ENCODE results near the gene PDE4B. TPM values are rescaled to one million over a fixed set of nuclear protein-coding genes. Genes with fewer than 3 reads are reported as not detected.

PDE4B gene
- total RNA-seq, 1 donor from 2014 or later, result 1.2 TPM

GRCh38 chr1:65994223-65994622 lies 201.5 kb downstream of the PDE4B start:
- H3K27ac Mint-ChIP-seq, result peak overlapping the region; percentile 51
- no peak for DNase-seq (ENCODE audit: low spot score)
- no peaks in the 10 kb centered on the region for H3K27me3 Mint-ChIP-seq (ENCODE audit: insufficient read depth, low read depth)
- no peaks in the 10 kb centered on the region for H3K36me3 Mint-ChIP-seq
- H4K20me1 ChIP-seq (ENCODE audit: low read depth), result no peaks in the 10 kb centered on the region
- H3K4me1 ChIP-seq, result no peaks in the 10 kb centered on the region
- no peak overlapping the region for H3K9ac ChIP-seq
- H3K9me3 Mint-ChIP-seq, result no peaks in the 10 kb centered on the region
- H3K27ac ChIP-seq, result no peak overlapping the region
- H3K4me3 Mint-ChIP-seq, result peak overlapping the region; percentile 92
- no peaks in the 10 kb centered on the region for H3K36me3 ChIP-seq
- no peak overlapping the region for H3K4me2 ChIP-seq
- H3F3A ChIP-seq (ENCODE audit: low read depth), result no peaks in the 10 kb centered on the region
- H3K4me1 Mint-ChIP-seq, result peaks cover 22% of the 10 kb centered on the region
- no peaks in the 10 kb centered on the region for H3K9me3 ChIP-seq (ENCODE audit: low read depth)
- no peak overlapping the region for H2AFZ ChIP-seq (replicated peaks)
- no peak overlapping the region for H3K4me3 ChIP-seq
- no peak for TF ChIP-seq EZH2 (IDR thresholded peaks at IDR 0.05)
- no peak for TF ChIP-seq EZH2phosphoT487 (IDR thresholded peaks at IDR 0.05)
- TF ChIP-seq CTCF (IDR thresholded peaks at IDR 0.05), result no peak
- H3K79me2 ChIP-seq (ENCODE audit: low read depth), result no peaks in the 10 kb centered on the region
- H3K27me3 ChIP-seq, result peaks cover 6% of the 10 kb centered on the region

- Histone ChIP-seq H4K20me1 (ENCODE audit: low read depth) (no peaks in the 10 kb centered on the region), H3K9ac (no peak overlapping the region), H3K4me2 (no peak overlapping the region), H3F3A (ENCODE audit: low read depth) (no peaks in the 10 kb centered on the region), H3K4me3 (no peak overlapping the region), H3K27me3 (peaks cover 10% of the 10 kb centered on the region), H3K27ac (no peak overlapping the region), H3K79me2 (ENCODE audit: low read depth) (no peaks in the 10 kb centered on the region), H2AFZ (replicated peaks) (no peak overlapping the region), H3K4me1 (no peaks in the 10 kb centered on the region), H3K36me3 (no peaks in the 10 kb centered on the region), H3K9me3 (ENCODE audit: low read depth) (no peaks in the 10 kb centered on the region)
- Mint-ChIP-seq H3K9me3 (no peaks in the 10 kb centered on the region), H3K4me3 (peak overlapping the region; percentile 92), H3K27ac (no peak overlapping the region), H3K27me3 (ENCODE audit: insufficient read depth, low read depth) (no peaks in the 10 kb centered on the region), H3K4me1 (peaks cover 22% of the 10 kb centered on the region), H3K36me3 (no peaks in the 10 kb centered on the region)
- DNase-seq (ENCODE audit: low spot score), result no peak
- no peak for TF ChIP-seq EZH2phosphoT487 (IDR thresholded peaks at IDR 0.05)
These were observed 202.6 kb downstream of the PDE4B start for GRCh38 chr1:65995336-65995735.

GRCh38 chr1:65995928-65996327 lies 203.2 kb downstream of the PDE4B start:
- H3K4me1 ChIP-seq, result no peaks in the 10 kb centered on the region
- H3F3A ChIP-seq (ENCODE audit: low read depth), result no peaks in the 10 kb centered on the region
- peak overlapping the region; percentile 92 for H3K4me3 Mint-ChIP-seq
- H3K36me3 Mint-ChIP-seq, result no peaks in the 10 kb centered on the region
- no peak overlapping the region for H3K4me2 ChIP-seq
- no peak overlapping the region for H2AFZ ChIP-seq (replicated peaks)
- no peaks in the 10 kb centered on the region for H3K79me2 ChIP-seq (ENCODE audit: low read depth)
- H3K27ac ChIP-seq, result no peak overlapping the region
- TF ChIP-seq EZH2 (IDR thresholded peaks at IDR 0.05), result no peak
- no peak for TF ChIP-seq CTCF (IDR thresholded peaks at IDR 0.05)
- no peak for TF ChIP-seq EZH2phosphoT487 (IDR thresholded peaks at IDR 0.05)
- no peaks in the 10 kb centered on the region for H4K20me1 ChIP-seq (ENCODE audit: low read depth)
- H3K9ac ChIP-seq, result no peak overlapping the region
- H3K27ac Mint-ChIP-seq, result no peak overlapping the region
- H3K9me3 ChIP-seq (ENCODE audit: low read depth), result no peaks in the 10 kb centered on the region
- no peaks in the 10 kb centered on the region for H3K27me3 Mint-ChIP-seq (ENCODE audit: insufficient read depth, low read depth)
- H3K4me1 Mint-ChIP-seq, result peaks cover 22% of the 10 kb centered on the region
- H3K4me3 ChIP-seq, result no peak overlapping the region
- DNase-seq (ENCODE audit: low spot score), result no peak
- H3K9me3 Mint-ChIP-seq, result no peaks in the 10 kb centered on the region
- no peaks in the 10 kb centered on the region for H3K36me3 ChIP-seq
- H3K27me3 ChIP-seq, result peaks cover 16% of the 10 kb centered on the region

- no peaks in the 10 kb centered on the region for H3K27me3 Mint-ChIP-seq (ENCODE audit: insufficient read depth, low read depth)
- H3K4me3 ChIP-seq, result no peak overlapping the region
- no peaks in the 10 kb centered on the region for H3K4me1 ChIP-seq
- H3K36me3 Mint-ChIP-seq, result no peaks in the 10 kb centered on the region
- no peaks in the 10 kb centered on the region for H3K9me3 Mint-ChIP-seq
- no peak overlapping the region for H3K27ac Mint-ChIP-seq
- peaks cover 30% of the 10 kb centered on the region for H3K27me3 ChIP-seq
- H3K9ac ChIP-seq, result no peak overlapping the region
- H3K4me3 Mint-ChIP-seq, result no peak overlapping the region
- no peak overlapping the region for H3K4me2 ChIP-seq
- no peaks in the 10 kb centered on the region for H3F3A ChIP-seq (ENCODE audit: low read depth)
- peaks cover 9% of the 10 kb centered on the region for H3K4me1 Mint-ChIP-seq
- TF ChIP-seq EZH2phosphoT487 (IDR thresholded peaks at IDR 0.05) (no peak), EZH2 (IDR thresholded peaks at IDR 0.05) (no peak), CTCF (IDR thresholded peaks at IDR 0.05) (no peak)
- no peaks in the 10 kb centered on the region for H4K20me1 ChIP-seq (ENCODE audit: low read depth)
- no peak overlapping the region for H2AFZ ChIP-seq (replicated peaks)
- H3K36me3 ChIP-seq, result no peaks in the 10 kb centered on the region
- H3K79me2 ChIP-seq (ENCODE audit: low read depth), result no peaks in the 10 kb centered on the region
- no peaks in the 10 kb centered on the region for H3K9me3 ChIP-seq (ENCODE audit: low read depth)
- no peak for DNase-seq (ENCODE audit: low spot score)
- H3K27ac ChIP-seq, result no peak overlapping the region
These were observed 205.0 kb downstream of the PDE4B start for GRCh38 chr1:65997693-65998092.
